WTC11 (cell line): ENCODE results near the gene KATNBL1.

Source experiments
- FOXJ3 ChIP-seq: sonication (generic); formaldehyde crosslinking; IDR thresholded peaks from 2 replicates; pipeline ENCODE4 v1.9.0; 2021; ENCODE audit warnings: missing genetic modification reagents, mild to moderate bottlenecking, borderline replicate concordance
- NR1H2 ChIP-seq: sonication (generic); formaldehyde crosslinking; IDR thresholded peaks from 2 replicates; pipeline ENCODE4 v1.9.0; 2021; ENCODE audit warnings: mild to moderate bottlenecking, moderate library complexity, missing genetic modification reagents
- ZNF423 ChIP-seq: fragments of 250-450 bp; sonication (Bioruptor Pico); IDR thresholded peaks from 2 replicates; pipeline ENCODE4 v2.1.2; 2022; ENCODE audit warnings: mild to moderate bottlenecking, moderate library complexity
- TF ChIP-seq, protein P1 (sequence below): sonication (generic); formaldehyde crosslinking; IDR thresholded peaks from 2 replicates; pipeline ENCODE4 v1.8.1; 2022; ENCODE audit warnings: low read depth, mild to moderate bottlenecking, moderate library complexity, missing genetic modification reagents, borderline replicate concordance
- TF ChIP-seq, protein P2 (sequence below): sonication (generic); formaldehyde crosslinking; IDR thresholded peaks from 2 replicates; pipeline ENCODE4 v1.8.1; 2023; ENCODE audit warnings: mild to moderate bottlenecking, missing genetic modification reagents, moderate library complexity
- TF ChIP-seq, protein P3 (sequence below): fragments of 200-600 bp; IDR thresholded peaks from 2 replicates; pipeline ENCODE4 v1.8.0; 2022; ENCODE audit warnings: antibody characterized with exemption
- TF ChIP-seq, protein P4 (sequence below): sonication (generic); formaldehyde crosslinking; IDR thresholded peaks from 2 replicates; pipeline ENCODE4 v1.8.0; 2022; ENCODE audit warnings: mild to moderate bottlenecking, missing genetic modification reagents

DNA sequence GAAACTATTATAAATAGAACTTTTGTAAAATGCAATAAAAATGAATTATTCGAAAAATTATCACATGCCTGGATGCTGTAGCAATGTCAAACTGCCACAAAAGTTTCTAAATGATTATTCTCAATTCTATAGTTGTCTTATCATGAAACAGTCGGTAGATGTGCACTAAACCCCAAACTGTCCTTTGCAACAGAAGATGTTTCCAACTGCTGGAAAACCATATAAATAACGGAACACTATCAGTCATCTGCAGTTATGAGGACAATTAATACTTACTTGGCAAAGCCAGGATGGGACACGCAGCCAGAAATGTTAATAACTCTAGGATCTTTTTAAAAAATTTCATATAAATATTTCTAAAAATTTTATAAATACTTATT lies 32.4 kb upstream of the KATNBL1 start:
- TF ChIP-seq, protein P1, sequence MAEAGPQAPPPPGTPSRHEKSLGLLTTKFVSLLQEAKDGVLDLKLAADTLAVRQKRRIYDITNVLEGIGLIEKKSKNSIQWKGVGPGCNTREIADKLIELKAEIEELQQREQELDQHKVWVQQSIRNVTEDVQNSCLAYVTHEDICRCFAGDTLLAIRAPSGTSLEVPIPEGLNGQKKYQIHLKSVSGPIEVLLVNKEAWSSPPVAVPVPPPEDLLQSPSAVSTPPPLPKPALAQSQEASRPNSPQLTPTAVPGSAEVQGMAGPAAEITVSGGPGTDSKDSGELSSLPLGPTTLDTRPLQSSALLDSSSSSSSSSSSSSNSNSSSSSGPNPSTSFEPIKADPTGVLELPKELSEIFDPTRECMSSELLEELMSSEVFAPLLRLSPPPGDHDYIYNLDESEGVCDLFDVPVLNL (CRISPR knock-in tag), result no peak
- TF ChIP-seq, protein P2, sequence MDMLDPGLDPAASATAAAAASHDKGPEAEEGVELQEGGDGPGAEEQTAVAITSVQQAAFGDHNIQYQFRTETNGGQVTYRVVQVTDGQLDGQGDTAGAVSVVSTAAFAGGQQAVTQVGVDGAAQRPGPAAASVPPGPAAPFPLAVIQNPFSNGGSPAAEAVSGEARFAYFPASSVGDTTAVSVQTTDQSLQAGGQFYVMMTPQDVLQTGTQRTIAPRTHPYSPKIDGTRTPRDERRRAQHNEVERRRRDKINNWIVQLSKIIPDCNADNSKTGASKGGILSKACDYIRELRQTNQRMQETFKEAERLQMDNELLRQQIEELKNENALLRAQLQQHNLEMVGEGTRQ (CRISPR knock-in tag), result no peak
- no peak for TF ChIP-seq FOXJ3 (CRISPR knock-in tag)
- no peak for TF ChIP-seq NR1H2 (CRISPR knock-in tag)
- TF ChIP-seq ZNF423 (CRISPR knock-in tag), result no peak
- TF ChIP-seq, protein P3, sequence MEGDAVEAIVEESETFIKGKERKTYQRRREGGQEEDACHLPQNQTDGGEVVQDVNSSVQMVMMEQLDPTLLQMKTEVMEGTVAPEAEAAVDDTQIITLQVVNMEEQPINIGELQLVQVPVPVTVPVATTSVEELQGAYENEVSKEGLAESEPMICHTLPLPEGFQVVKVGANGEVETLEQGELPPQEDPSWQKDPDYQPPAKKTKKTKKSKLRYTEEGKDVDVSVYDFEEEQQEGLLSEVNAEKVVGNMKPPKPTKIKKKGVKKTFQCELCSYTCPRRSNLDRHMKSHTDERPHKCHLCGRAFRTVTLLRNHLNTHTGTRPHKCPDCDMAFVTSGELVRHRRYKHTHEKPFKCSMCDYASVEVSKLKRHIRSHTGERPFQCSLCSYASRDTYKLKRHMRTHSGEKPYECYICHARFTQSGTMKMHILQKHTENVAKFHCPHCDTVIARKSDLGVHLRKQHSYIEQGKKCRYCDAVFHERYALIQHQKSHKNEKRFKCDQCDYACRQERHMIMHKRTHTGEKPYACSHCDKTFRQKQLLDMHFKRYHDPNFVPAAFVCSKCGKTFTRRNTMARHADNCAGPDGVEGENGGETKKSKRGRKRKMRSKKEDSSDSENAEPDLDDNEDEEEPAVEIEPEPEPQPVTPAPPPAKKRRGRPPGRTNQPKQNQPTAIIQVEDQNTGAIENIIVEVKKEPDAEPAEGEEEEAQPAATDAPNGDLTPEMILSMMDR, result no peak
- TF ChIP-seq, protein P4, sequence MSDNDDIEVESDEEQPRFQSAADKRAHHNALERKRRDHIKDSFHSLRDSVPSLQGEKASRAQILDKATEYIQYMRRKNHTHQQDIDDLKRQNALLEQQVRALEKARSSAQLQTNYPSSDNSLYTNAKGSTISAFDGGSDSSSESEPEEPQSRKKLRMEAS (CRISPR knock-in tag), result no peak
